ENCODE data around the gene RGS7.

GRCh38 chr1:240811256-240811655 lies 545.7 kb downstream of the RGS7 start:
- no peak for TF ChIP-seq POLR2A (IDR thresholded peaks at IDR 0.05; ENCODE audit: extremely low read depth, insufficient read length)
- no peak for TF ChIP-seq CTCF (IDR thresholded peaks at IDR 0.05; ENCODE audit: low read depth, low read length)
- no peak for TF ChIP-seq MAX (IDR thresholded peaks at IDR 0.05; ENCODE audit: low read depth, low read length)
- no peak for TF ChIP-seq MYC (IDR thresholded peaks at IDR 0.05; ENCODE audit: low read depth, low read length)
